ENCODE measurements around the gene CNEP1R1.

The CNEP1R1 gene

DNA sequence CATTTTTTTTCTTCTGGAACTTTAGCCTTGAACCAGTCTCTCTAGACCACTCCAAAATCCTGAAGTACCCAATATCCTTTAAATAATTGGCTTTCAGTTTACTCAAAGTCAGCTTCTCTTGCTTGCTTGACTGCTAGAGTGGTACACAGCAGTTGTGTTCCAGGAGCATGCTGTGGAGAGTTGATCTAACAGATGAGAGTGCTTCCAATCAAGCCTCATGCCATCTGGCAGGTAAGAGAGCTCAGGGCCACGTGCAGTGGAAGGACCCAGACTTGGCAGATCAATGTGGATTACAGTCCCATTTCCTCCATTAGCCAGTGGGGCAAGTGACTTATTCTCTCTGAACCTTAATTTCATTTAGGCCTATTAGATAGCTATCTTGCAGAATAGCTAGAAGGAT is 15.7 kb downstream of the CNEP1R1 start:
- no peak for DNase-seq (ENCODE audit: extremely low read depth, insufficient read length)
- no peak for TF ChIP-seq CTCF (IDR thresholded peaks at IDR 0.05; ENCODE audit: insufficient read depth, low read length, poor library complexity, severe bottlenecking)
- H3K36me3 ChIP-seq (ENCODE audit: control insufficient read depth, insufficient read depth, low read length): no peaks in the 10 kb centered on the region

DNA sequence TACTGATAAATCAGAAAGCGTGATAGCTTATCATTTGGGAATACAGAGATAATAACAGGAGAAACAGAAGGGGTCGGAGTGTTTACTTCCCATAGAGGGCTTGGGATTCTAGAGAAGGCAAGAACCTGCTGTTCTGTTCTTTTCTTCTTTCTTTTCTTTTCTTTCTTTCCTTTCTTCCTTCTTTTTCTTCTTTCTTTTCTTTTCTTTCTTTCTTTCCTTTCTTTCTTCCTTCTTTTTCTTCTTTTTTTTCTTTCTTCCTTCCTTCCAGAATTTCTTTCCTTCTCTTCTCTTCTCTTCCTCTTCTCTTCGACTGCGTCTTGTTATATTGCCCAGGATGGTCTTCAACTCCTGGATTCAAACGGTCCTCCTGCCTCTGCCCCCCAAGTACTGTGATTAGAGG is 18.3 kb downstream of the CNEP1R1 start:
- Histone ChIP-seq H3K27me3 (replicated peaks; ENCODE audit: control insufficient read depth, insufficient read depth, low read length) (no peaks in the 10 kb centered on the region), H3K36me3 (ENCODE audit: control insufficient read depth, insufficient read depth, low read length) (no peaks in the 10 kb centered on the region), H3K4me3 (replicated peaks; ENCODE audit: low read depth, low read length) (no peak overlapping the region)
- DNase-seq (ENCODE audit: extremely low read depth, insufficient read length): no peak
- no peak for TF ChIP-seq CTCF (IDR thresholded peaks at IDR 0.05; ENCODE audit: insufficient read depth, low read length, poor library complexity, severe bottlenecking)

More for the DNA sequence above, 15.7 kb downstream of the CNEP1R1 start:
- H3K27me3 ChIP-seq (replicated peaks; ENCODE audit: control insufficient read depth, insufficient read depth, low read length): no peaks in the 10 kb centered on the region
- H3K4me3 ChIP-seq (replicated peaks; ENCODE audit: low read depth, low read length): no peak overlapping the region

GRCh38 chr16:50045412-50045811 is 20.4 kb downstream of the CNEP1R1 start:
- Histone ChIP-seq H3K4me3 (replicated peaks; ENCODE audit: low read depth, low read length) (no peak overlapping the region), H3K27me3 (replicated peaks; ENCODE audit: control insufficient read depth, insufficient read depth, low read length) (no peaks in the 10 kb centered on the region), H3K36me3 (ENCODE audit: control insufficient read depth, insufficient read depth, low read length) (no peaks in the 10 kb centered on the region)
- TF ChIP-seq CTCF (IDR thresholded peaks at IDR 0.05; ENCODE audit: insufficient read depth, low read length, poor library complexity, severe bottlenecking): no peak
- DNase-seq (ENCODE audit: extremely low read depth, insufficient read length): no peak

DNA sequence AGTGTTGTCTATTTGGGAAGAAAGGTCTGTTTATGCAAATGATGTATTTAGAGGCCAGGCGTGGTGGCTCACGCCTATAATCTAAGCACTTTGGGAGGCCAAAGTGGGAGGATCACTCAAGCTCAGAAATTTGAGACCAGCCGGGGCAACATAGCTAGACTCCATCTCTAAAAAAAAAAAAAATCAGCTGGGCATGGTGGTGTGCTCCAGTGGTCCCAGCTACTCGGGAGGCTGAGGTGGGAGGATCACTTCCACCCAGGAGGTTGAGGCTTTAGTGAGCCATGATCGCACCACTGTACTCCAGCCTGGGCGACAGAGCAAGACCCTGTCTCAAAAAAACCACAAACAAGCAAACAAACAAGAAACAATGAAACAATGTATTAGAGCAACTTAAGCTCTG is 21.8 kb downstream of the CNEP1R1 start:
- H3K27me3 ChIP-seq (replicated peaks; ENCODE audit: control insufficient read depth, insufficient read depth, low read length): no peaks in the 10 kb centered on the region
- no peak for DNase-seq (ENCODE audit: extremely low read depth, insufficient read length)

GRCh38 chr16:50047864-50048263 is 22.8 kb downstream of the CNEP1R1 start:
- TF ChIP-seq CTCF (IDR thresholded peaks at IDR 0.05; ENCODE audit: insufficient read depth, low read length, poor library complexity, severe bottlenecking): no peak
- no peaks in the 10 kb centered on the region for H3K36me3 ChIP-seq (ENCODE audit: control insufficient read depth, insufficient read depth, low read length)
- H3K4me3 ChIP-seq (replicated peaks; ENCODE audit: low read depth, low read length): no peak overlapping the region
- no peak for DNase-seq (ENCODE audit: extremely low read depth, insufficient read length)
- H3K27me3 ChIP-seq (replicated peaks; ENCODE audit: control insufficient read depth, insufficient read depth, low read length): no peaks in the 10 kb centered on the region

More for the DNA sequence above, 21.8 kb downstream of the CNEP1R1 start:
- no peak for TF ChIP-seq CTCF (IDR thresholded peaks at IDR 0.05; ENCODE audit: insufficient read depth, low read length, poor library complexity, severe bottlenecking)
- Histone ChIP-seq H3K36me3 (ENCODE audit: control insufficient read depth, insufficient read depth, low read length) (no peaks in the 10 kb centered on the region), H3K4me3 (replicated peaks; ENCODE audit: low read depth, low read length) (no peak overlapping the region)

- no peak for DNase-seq (ENCODE audit: extremely low read depth, insufficient read length)
- Histone ChIP-seq H3K4me3 (replicated peaks; ENCODE audit: low read depth, low read length) (no peak overlapping the region), H3K27me3 (replicated peaks; ENCODE audit: control insufficient read depth, insufficient read depth, low read length) (no peaks in the 10 kb centered on the region), H3K36me3 (ENCODE audit: control insufficient read depth, insufficient read depth, low read length) (no peaks in the 10 kb centered on the region)
- no peak for TF ChIP-seq CTCF (IDR thresholded peaks at IDR 0.05; ENCODE audit: insufficient read depth, low read length, poor library complexity, severe bottlenecking)
Measured at GRCh38 chr16:50050802-50051201, 25.8 kb downstream of the CNEP1R1 start.

Measured in GM06990 (cell line).